GM15510 (cell line): ENCODE measurements around the gene ETFA.
A peak's percentile ranks its signal among the peaks of the same experiment; 100 is the strongest.

Source experiments
- POLR2A ChIP-seq: IDR thresholded peaks from 3 replicates; pipeline ENCODE4 v1.6.1; 2011; ENCODE audit warnings: borderline replicate concordance; ENCODE audit not compliant: insufficient read length; ENCODE audit errors: extremely low read depth

The ETFA gene

GRCh38 chr15:76343313-76343996, 32.2 kb upstream of the ETFA start:
- TF ChIP-seq POLR2A = no peak

DNA sequence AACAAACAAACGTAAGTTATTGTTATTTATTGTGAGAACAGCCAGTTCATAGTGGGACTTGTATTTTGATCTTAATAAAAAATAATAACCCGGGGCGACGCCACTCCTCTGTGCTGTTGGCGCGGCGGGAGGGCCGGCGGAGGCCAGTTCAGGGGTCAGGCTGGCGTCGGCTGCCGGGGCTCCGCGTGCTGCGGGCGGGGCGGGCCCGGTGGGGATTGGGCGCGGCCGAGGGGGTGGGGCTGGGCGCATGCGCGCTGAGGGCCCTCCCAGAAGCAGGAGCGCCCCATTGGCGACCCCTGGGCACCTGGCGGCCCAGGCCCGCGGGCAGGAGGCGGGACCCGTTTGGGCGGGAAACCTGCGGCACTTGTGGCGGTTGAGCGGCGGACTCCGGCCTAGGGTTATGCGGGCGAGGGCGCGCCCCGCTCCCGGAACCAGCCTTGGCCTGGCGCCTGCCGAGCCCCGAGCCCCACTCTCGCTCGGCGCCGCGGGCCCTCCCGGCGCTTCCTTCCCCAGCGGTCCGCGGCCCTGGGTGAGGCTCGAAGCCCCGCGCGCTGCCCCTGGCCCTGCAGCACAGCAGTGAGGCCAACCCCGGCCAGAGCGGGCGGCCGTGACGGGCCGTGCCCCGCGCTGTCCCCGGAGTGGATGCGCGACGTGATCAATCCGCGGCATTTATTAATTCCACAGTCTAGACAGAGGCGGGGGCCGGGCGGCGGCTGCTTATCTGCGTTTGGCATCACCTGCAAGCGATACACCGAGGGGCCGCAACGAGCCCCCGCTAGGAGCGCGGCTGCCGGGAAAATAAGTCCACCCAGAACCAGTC, 31.3 kb upstream of the ETFA start:
- no peak for TF ChIP-seq POLR2A

DNA sequence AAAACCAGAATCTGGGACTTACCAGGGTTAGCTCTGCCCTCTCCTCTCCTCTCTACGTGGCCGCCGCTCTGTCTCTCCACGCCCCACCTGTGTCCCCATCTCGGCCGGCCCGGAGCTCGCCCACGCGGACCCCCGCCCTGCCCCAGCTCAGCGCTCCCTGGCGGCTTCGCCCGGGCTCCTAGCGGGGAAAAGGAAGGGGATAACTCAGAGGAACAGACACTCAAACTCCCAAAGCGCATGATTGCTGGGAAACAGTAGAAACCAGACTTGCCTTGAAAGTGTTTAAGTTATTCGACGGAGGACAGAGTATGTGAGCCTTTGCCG, 30.8 kb upstream of the ETFA start:
- no peak for TF ChIP-seq POLR2A

DNA sequence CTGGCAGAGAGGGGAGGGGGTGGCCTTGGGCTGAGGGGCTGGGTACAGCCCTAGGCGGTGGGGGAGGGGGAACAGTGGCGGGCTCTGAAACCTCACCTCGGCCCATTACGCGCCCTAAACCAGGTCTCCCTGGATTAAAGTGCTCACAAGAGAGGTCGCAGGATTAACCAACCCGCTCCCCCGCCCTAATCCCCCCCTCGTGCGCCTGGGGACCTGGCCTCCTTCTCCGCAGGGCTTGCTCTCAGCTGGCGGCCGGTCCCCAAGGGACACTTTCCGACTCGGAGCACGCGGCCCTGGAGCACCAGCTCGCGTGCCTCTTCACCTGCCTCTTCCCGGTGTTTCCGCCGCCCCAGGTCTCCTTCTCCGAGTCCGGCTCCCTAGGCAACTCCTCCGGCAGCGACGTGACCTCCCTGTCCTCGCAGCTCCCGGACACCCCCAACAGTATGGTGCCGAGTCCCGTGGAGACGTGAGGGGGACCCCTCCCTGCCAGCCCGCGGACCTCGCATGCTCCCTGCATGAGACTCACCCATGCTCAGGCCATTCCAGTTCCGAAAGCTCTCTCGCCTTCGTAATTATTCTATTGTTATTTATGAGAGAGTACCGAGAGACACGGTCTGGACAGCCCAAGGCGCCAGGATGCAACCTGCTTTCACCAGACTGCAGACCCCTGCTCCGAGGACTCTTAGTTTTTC, 30.2 kb upstream of the ETFA start:
- no peak for TF ChIP-seq POLR2A

DNA sequence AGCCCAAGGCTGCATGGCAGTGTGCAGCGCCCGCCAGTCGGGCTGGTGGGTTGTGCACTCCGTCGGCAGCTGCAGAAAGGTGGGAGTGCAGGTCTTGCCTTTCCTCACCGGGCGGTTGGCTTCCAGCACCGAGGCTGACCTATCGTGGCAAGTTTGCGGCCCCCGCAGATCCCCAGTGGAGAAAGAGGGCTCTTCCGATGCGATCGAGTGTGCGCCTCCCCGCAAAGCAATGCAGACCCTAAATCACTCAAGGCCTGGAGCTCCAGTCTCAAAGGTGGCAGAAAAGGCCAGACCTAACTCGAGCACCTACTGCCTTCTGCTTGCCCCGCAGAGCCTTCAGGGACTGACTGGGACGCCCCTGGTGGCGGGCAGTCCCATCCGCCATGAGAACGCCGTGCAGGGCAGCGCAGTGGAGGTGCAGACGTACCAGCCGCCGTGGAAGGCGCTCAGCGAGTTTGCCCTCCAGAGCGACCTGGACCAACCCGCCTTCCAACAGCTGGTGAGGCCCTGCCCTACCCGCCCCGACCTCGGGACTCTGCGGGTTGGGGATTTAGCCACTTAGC, 29.6 kb upstream of the ETFA start:
- TF ChIP-seq POLR2A = no peak

DNA sequence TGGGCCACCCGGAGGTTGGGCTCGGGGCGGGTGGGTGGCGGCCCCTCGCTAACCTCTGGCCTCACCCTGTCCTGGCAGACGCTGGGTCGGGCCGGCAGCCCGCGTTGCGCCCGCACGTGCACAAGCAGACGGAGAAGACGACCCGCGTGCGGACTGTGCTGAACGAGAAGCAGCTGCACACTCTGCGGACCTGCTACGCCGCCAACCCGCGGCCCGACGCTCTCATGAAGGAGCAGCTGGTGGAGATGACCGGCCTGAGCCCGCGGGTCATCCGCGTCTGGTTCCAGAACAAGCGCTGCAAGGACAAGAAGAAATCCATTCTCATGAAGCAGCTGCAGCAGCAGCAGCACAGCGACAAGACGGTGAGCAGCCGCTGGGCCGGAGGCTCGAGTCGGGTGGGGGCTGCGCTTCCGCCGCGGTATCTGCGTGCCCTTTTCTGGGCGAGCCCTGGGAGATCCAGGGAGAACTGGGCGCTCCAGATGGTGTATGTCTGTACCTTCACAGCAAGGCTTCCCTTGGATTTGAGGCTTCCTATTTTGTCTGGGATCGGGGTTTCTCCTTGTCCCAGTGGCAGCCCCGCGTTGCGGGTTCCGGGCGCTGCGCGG, 29.0 kb upstream of the ETFA start:
- TF ChIP-seq POLR2A = no peak

DNA sequence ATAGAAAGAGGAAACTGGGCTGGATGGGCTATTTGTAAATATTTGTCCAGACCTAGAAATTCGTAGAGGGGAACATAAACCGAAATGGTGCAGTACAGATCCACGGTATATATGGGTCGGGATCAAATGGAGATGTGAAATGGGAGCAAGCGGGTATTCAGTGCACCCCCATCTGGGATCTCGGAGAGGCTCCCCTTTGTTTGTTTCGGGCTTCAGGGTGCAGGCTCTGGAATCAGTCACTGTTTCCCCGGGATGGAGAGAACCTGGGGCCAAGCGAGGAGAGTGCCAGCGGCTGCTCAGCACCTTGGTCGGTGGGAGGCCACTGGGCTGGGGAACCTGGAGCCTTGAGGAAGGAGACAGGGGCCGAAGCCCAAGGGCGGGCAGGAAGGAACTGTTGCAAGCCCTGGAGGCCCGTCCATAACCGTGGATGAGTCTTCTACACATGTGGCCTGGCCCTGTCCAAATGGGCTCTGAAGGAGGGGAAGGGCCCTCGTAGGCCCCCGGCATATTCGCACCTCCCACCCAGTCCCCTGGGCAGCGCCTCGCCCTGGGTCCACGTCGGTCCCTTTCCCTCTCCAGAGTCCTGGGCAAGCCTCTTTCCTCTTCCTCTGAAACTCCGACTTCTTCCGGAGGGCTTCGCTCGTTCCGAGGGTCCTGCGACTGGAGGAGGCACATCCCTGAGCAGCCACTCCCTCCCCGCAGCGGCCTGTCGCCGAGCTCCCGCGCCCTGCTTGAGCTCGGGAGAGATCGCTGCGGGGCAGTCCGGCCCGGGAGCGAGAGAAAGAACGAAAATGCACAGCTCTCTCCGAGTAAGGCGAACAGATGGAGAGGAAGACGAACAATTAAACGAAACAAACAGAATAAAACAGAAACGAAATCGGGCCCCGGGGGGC, 28.3 kb upstream of the ETFA start:
- no peak for TF ChIP-seq POLR2A

GRCh38 chr15:76338486-76339304, 27.4 kb upstream of the ETFA start:
- no peak for TF ChIP-seq POLR2A

- no peak for TF ChIP-seq POLR2A
Measured at GRCh38 chr15:76337696-76338485, 26.6 kb upstream of the ETFA start.

- TF ChIP-seq POLR2A = no peak
Measured at GRCh38 chr15:76337059-76337695, 25.9 kb upstream of the ETFA start.

DNA sequence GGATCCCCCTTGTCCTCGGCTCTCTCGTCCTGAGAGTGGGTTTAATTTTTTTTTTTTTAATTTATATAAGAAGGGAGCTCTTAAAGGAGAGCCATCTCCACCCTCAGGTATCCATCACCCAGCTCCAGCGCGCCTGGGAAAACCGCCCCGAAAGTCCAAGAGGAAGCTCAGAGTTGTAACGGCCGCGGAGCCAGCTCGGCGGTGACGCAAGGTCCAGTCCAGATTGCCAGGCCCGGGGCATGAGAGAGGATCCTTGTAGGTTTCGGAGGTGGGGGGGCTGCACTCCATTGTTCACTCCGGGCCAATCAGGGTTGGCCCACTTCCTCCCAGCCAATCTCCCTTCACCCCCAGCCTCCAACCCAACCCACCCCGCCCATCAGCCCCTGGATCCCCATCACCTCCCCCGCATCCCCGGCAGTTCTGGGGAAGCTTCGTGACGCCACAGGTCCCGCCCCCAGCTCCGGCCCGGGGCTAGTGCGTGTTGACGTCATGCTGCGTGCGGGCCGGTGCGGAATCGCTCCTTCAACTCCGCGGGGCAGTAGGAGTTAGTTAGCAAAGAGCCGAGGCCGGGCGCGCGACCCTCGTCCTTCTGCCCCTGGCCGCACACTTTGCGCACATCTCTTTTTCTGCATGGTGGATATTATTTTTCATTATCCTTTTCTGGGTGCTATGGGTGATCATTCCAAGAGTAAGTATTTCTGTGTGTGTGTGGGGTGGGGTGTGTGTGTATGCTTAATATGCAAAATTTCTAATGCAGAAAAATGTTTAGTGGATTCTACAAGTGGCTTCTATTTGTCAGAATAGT, 25.2 kb upstream of the ETFA start, which contains the start of gene ISL2:
Gene ISL2 (plus strand): TSS at position 520 of the 805 bp plus-strand sequence. CDS start 111 bp downstream, at position 631.
- TF ChIP-seq POLR2A = peak; percentile 78
